PC-9 (cell line): ENCODE data around the gene TAF9B.

Experiments
- CTCF ChIP-seq: fragments of 200-600 bp; sonication (generic); conservative IDR thresholded peaks from 2 replicates; pipeline ENCODE4 v1.6.1; 2017; ENCODE audit warnings: mixed run types, antibody characterized with exemption, mild to moderate bottlenecking, moderate library complexity
- EZH2 ChIP-seq: fragments of 200-600 bp; sonication (generic); IDR thresholded peaks from 2 replicates; pipeline ENCODE4 v1.8.0; 2017; ENCODE audit warnings: antibody characterized with exemption, low read depth

GRCh38 chrX:78168065-78168464 lies 28.6 kb upstream of the TAF9B start:
- TF ChIP-seq CTCF (no peak), EZH2 (no peak)
